ENCODE data around the gene ZNF652. TPM values are rescaled to one million over a fixed set of nuclear protein-coding genes. Genes with fewer than 3 reads are reported as not detected.
A peak's percentile ranks its signal among the peaks of the same experiment; 100 is the strongest.

ZNF652 gene
- total RNA-seq, 3 donors from 2014 or later = 44.4 to 117 (median 46.9) TPM

DNA sequence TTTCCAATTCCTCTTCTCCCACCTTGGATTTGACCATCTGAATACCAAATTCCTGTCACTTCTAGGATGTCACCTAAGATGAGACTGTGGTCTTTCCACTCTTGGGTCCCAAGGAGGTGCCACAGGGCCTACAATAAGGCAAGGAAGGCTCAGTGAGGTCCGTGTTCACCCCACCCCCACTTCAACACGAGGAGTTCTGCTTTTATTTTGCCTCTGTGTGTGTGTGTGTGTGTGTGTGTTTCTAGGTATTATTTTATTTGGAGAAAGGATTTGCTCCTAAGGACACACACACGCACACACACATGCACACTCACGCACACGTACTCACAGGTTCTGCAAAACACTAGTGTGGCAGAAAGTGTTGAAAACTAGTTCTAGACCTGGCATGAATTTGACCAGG lies 106.9 kb downstream of the ZNF652 start:
- Histone ChIP-seq H3K9me3 (no peaks in the 10 kb centered on the region), H3K4me1 (ENCODE audit: low read depth) (no peaks in the 10 kb centered on the region), H3K4me3 (no peak overlapping the region), H3K36me3 (ENCODE audit: low read depth) (no peaks in the 10 kb centered on the region)
- intact Hi-C loops (cut with DNase I, micrococcal nuclease) = no loop called here
- TF ChIP-seq, protein P1, sequence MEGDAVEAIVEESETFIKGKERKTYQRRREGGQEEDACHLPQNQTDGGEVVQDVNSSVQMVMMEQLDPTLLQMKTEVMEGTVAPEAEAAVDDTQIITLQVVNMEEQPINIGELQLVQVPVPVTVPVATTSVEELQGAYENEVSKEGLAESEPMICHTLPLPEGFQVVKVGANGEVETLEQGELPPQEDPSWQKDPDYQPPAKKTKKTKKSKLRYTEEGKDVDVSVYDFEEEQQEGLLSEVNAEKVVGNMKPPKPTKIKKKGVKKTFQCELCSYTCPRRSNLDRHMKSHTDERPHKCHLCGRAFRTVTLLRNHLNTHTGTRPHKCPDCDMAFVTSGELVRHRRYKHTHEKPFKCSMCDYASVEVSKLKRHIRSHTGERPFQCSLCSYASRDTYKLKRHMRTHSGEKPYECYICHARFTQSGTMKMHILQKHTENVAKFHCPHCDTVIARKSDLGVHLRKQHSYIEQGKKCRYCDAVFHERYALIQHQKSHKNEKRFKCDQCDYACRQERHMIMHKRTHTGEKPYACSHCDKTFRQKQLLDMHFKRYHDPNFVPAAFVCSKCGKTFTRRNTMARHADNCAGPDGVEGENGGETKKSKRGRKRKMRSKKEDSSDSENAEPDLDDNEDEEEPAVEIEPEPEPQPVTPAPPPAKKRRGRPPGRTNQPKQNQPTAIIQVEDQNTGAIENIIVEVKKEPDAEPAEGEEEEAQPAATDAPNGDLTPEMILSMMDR (IDR thresholded peaks at IDR 0.05) = no peak
- DNase-seq (no peak), ATAC-seq (no peak)

DNA sequence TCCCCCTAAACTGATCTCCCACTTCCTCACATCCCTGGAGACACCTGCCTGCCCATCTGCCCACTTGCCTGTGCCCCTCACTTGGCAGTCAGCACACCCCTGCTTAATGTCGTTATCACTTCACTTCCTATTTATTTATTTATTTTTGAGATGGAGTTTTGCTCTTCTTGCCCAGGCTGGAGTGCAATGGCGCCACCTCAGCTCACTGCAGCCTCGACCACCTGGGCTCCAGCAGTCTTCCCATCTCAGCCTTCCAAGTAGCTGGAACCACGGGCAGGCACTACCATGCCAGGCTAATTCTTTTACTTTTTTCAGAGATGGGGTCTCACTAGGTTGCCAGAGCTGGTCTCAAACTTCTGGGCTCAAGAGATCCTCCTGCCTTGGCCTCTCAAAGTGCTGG lies 108.0 kb downstream of the ZNF652 start:
- Histone ChIP-seq H3K4me1 (ENCODE audit: low read depth) (no peaks in the 10 kb centered on the region), H3K4me3 (no peak overlapping the region), H3K9me3 (no peaks in the 10 kb centered on the region), H3K36me3 (ENCODE audit: low read depth) (no peaks in the 10 kb centered on the region)
- DNase-seq (no peak), ATAC-seq (no peak)
- intact Hi-C loops (cut with DNase I, micrococcal nuclease) = no loop called here
- TF ChIP-seq, protein P1 (IDR thresholded peaks at IDR 0.05) = no peak

DNA sequence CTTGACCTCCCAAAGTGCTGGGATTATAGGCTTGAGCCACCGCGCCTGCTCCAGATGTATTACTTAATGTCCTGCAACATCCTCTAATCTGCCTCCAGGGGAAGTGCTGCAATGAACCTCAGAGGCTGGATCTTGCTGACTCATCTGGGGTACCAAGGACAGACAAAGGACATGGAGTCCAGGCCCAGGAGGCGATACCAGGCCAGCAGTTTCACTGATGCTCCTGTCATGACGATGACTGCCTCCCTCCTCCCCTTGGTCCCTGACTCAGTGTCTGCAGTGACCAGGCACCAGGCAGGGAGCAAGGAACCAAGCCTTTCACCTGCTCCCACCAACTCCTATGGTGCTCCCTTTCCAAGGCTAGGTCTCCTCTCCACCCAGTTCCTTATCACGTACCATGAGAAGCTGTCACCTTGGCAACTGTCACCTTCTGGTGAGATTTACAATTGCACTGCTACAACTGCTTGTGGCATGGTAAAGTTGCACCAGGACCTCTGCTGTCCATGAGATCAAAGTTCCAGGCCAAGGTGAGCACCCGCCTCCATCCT lies 109.8 kb downstream of the ZNF652 start:
- Histone ChIP-seq H3K36me3 (ENCODE audit: low read depth) (no peaks in the 10 kb centered on the region), H3K9me3 (no peaks in the 10 kb centered on the region), H3K4me3 (no peak overlapping the region), H3K4me1 (ENCODE audit: low read depth) (no peaks in the 10 kb centered on the region)
- DNase-seq (peak in 1 of 3 donors; percentile 36), ATAC-seq (peak; percentile 46)
- intact Hi-C loops (cut with DNase I, micrococcal nuclease) = no loop called here
- TF ChIP-seq, protein P1 (IDR thresholded peaks at IDR 0.05) = no peak

DNA sequence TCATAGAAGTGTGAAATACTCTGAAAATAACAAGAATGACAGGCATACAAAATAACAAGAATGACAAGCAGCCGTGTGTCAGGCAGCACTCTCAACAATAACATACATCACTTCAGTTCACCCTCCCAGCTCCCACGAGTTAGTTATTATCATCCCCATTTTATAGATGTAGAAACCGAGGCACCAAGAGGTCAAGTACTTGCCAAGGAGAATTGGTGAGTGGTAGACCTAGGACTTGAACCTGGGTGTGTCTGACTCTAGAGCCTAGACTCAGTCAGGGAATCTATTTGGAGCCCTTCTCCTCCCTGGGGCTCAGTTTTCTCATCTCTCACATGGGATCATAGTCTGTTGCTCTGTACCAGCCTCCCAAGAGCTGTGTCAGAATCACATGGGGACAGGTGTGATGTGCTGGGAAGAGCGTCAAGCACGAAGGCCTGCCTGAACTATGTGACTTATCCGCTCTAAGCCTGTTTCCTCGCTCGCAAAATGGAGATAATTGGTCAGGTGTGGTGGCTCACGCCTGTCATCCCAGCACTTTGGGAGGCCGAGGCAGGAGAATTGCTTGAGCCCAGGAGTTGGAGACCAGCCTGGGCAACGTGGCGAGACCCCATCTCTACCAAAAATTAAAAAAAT lies 112.0 kb downstream of the ZNF652 start:
- H3K36me3 ChIP-seq (ENCODE audit: low read depth) = no peaks in the 10 kb centered on the region
- no peak for DNase-seq
- H3K4me1 ChIP-seq (ENCODE audit: low read depth) = no peaks in the 10 kb centered on the region
- no peak for ATAC-seq
- H3K9me3 ChIP-seq = no peaks in the 10 kb centered on the region
- H3K4me3 ChIP-seq = no peak overlapping the region
- TF ChIP-seq, protein P1 (IDR thresholded peaks at IDR 0.05) = no peak
- intact Hi-C loops (cut with DNase I, micrococcal nuclease) = no loop called here

DNA sequence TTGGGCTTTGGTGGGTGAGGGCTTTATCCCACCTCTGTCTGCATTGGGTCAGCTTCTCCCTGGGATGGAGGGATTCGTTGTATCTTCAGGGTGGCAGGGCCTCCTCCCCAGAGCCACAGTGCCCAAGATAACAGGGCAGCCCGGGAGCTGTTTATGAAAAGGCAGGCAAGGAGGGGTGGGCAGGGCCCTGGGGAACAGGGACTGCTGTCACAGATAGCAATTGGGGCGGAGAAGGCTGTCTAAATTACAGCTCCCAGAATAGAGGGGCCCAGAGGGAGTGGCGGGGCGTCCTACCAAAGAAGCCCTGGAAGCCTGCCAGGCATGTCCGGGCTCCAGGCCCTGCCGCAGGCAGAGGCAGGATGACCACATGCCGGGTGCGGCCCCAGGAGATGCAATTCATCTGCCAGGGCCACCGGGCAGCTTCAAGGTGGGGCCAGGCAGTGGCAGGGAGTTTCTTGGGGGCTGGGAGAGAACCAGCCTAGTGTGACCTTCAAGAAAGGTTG lies 112.7 kb downstream of the ZNF652 start:
- ATAC-seq (peak; percentile 20), DNase-seq (no peak)
- H3K4me1 ChIP-seq (ENCODE audit: low read depth) = no peaks in the 10 kb centered on the region
- H3K36me3 ChIP-seq (ENCODE audit: low read depth) = no peaks in the 10 kb centered on the region
- H3K9me3 ChIP-seq = no peaks in the 10 kb centered on the region
- no peak overlapping the region for H3K4me3 ChIP-seq
- intact Hi-C loops (cut with DNase I, micrococcal nuclease) = no loop called here
- TF ChIP-seq, protein P1 (IDR thresholded peaks at IDR 0.05) = no peak

Measured in mucosa of descending colon (tissue), 3 donors.